CD4-positive, alpha-beta memory T cell (primary cell): ENCODE measurements around the gene MTIF3. TPM values are rescaled to one million over a fixed set of nuclear protein-coding genes. Genes with fewer than 3 reads are reported as not detected.

Experiments used
- CTCF ChIA-PET: fragments of 350-600 bp; sonication (Branson Sonifier 250); formaldehyde crosslinking; loops from one replicate; lab custom pipeline; 2021; ENCODE audit warnings: inconsistent platforms; ENCODE audit not compliant: partially characterized antibody; lab: Charles Lee
- POLR2A ChIA-PET: fragments of 350-600 bp; sonication (Branson Sonifier 250); formaldehyde crosslinking; loops from one replicate; lab custom pipeline; 2021; ENCODE audit not compliant: partially characterized antibody; lab: Charles Lee
- DNase-seq, 5 donors: peaks; one replicate each; pipeline versions ENCODE4 v3.0.0 to v3.0.0-alpha.2; 2020 to 2022; ENCODE audit warnings: mixed read lengths in 1 of 5
- H3K27ac ChIP-seq: one replicate; pipeline ENCODE4 v1.7.0; 2013; ENCODE audit warnings: low read depth, low read length
- H3K27me3 ChIP-seq: 2 replicates; pipeline ENCODE4 v1.7.0; 2013; ENCODE audit warnings: mild to moderate bottlenecking, low read length, moderate library complexity; ENCODE audit not compliant: insufficient read depth
- H3K36me3 ChIP-seq: 2 replicates; pipeline ENCODE4 v1.7.0; 2013; ENCODE audit warnings: mild to moderate bottlenecking, low read length, moderate library complexity; ENCODE audit not compliant: insufficient read depth
- H3K4me1 ChIP-seq: 2 replicates; pipeline ENCODE4 v1.7.0; 2013; ENCODE audit warnings: mild to moderate bottlenecking, low read length, moderate library complexity; ENCODE audit not compliant: insufficient read depth
- H3K4me3 ChIP-seq, 2 donors: one replicate each; pipeline ENCODE4 v1.7.0; 2013; ENCODE audit warnings: low read length in 2 of 2, mild to moderate bottlenecking in 1 of 2
- H3K9me3 ChIP-seq, 2 donors: one replicate each; pipeline ENCODE4 v1.7.0; 2013; ENCODE audit warnings: low read length in 2 of 2, control low read depth in 1 of 2; ENCODE audit not compliant: control insufficient read depth in 1 of 2
- H3K27ac Mint-ChIP-seq, 7 donors: one replicate each; pipeline ENCODE4 v1.8.0; 2020 to 2021; ENCODE audit warnings: mixed read lengths in 7 of 7, mild to moderate bottlenecking in 6 of 7, inconsistent platforms in 3 of 7, moderate library complexity in 3 of 7
- H3K27me3 Mint-ChIP-seq, 2 donors: one replicate each; pipeline ENCODE4 v1.8.0; 2020 to 2021; ENCODE audit warnings: mixed read lengths in 2 of 2
- H3K36me3 Mint-ChIP-seq, 2 donors: one replicate each; pipeline ENCODE4 v1.8.0; 2020 to 2021; ENCODE audit warnings: mixed read lengths in 2 of 2, inconsistent platforms in 1 of 2, mild to moderate bottlenecking in 1 of 2
- H3K4me1 Mint-ChIP-seq, 4 donors: one replicate each; pipeline ENCODE4 v1.8.0; 2020 to 2021; ENCODE audit warnings: mixed read lengths in 4 of 4, mild to moderate bottlenecking in 1 of 4
- H3K4me3 Mint-ChIP-seq, 8 donors: one replicate each; pipeline ENCODE4 v1.8.0; 2020 to 2021; ENCODE audit warnings: mixed read lengths in 8 of 8, mild to moderate bottlenecking in 7 of 8, moderate library complexity in 6 of 8, inconsistent platforms in 3 of 8
- H3K9me3 Mint-ChIP-seq, 8 donors: one replicate each; pipeline ENCODE4 v1.8.0; 2020 to 2021; ENCODE audit warnings: mixed read lengths in 8 of 8, mild to moderate bottlenecking in 5 of 8, inconsistent platforms in 3 of 8, moderate library complexity in 1 of 8
- intact Hi-C: fragments of 100-400 bp; cut with micrococcal nuclease; formaldehyde crosslinking; loops from one replicate; pipeline ENCODE4 v1.15.1; 2023
- polyA plus RNA-seq, 2 donors: library from polyadenylated mRNA; unstranded; fragments of 300-500 nt; fragmentation: Illumina TruSeq; gene quantifications; one replicate each; pipeline ENCODE4 v1.2.3, GENCODE V29; 2021
- total RNA-seq, 2 experiments: library from RNA; stranded (reverse); gene quantifications; one replicate each; pipeline ENCODE4 v1.2.3, GENCODE V29; 2021

Gene MTIF3
- total and polyA plus RNA-seq, 4 experiments from 2014 or later = 85.6 to 94.4 (median 89.4) TPM

DNA sequence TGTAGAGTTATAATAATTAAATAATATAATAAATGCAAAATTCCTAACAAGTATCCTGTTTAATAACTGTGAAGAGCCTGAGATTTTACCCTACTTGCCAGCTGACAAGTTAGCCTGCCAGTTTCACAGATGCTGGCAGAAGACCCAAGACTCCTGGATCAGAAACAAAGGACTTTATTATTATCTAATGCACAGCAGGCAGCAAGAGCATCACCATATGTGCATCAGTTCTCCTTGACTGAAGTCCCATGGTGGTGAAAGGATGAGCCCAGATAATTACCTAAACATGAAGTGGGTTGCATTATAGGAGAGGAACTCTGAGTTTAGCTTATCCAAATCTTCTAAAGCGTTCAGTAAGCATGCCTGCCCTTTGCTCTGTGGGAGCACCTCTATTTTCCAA, 39.1 kb upstream of the MTIF3 start:
- Mint-ChIP-seq H3K4me3 (no peak overlapping the region), H3K9me3 (no peaks in the 10 kb centered on the region), H3K27me3 (peaks cover 0 to 3% of the 10 kb centered on the region in 2 donors), H3K27ac (no peak overlapping the region), H3K4me1 (no peaks in the 10 kb centered on the region), H3K36me3 (no peaks in the 10 kb centered on the region)
- H3K36me3 ChIP-seq = no peaks in the 10 kb centered on the region
- intact Hi-C loops = no loop called here
- no peak overlapping the region for H3K4me3 ChIP-seq
- CTCF ChIA-PET = no interaction called here
- POLR2A ChIA-PET = no interaction called here
- H3K27me3 ChIP-seq = no peaks in the 10 kb centered on the region
- H3K27ac ChIP-seq = no peak overlapping the region
- H3K4me1 ChIP-seq = no peaks in the 10 kb centered on the region
- DNase-seq = no peak
- no peaks in the 10 kb centered on the region for H3K9me3 ChIP-seq

GRCh38 chr13:27487776-27488175, 37.4 kb upstream of the MTIF3 start:
- Mint-ChIP-seq H3K27ac (no peak overlapping the region), H3K9me3 (peaks cover 0 to under 1% (median 0%) of the 10 kb centered on the region in 8 donors), H3K36me3 (no peaks in the 10 kb centered on the region), H3K27me3 (peaks cover 0 to 3% of the 10 kb centered on the region in 2 donors), H3K4me1 (peaks cover 0 to 6% (median 3%) of the 10 kb centered on the region in 4 donors), H3K4me3 (no peak overlapping the region)
- H3K4me1 ChIP-seq = no peaks in the 10 kb centered on the region
- no peaks in the 10 kb centered on the region for H3K36me3 ChIP-seq
- intact Hi-C loops = no loop called here
- no peaks in the 10 kb centered on the region for H3K9me3 ChIP-seq
- no peak overlapping the region for H3K4me3 ChIP-seq
- DNase-seq = no peak
- no peaks in the 10 kb centered on the region for H3K27me3 ChIP-seq
- CTCF ChIA-PET = interaction anchor here (0.6 kb wide), 1 partner anchor 9 kb away, joined by 4 read pairs; no protein-coding TSS in a partner anchor
- no peak overlapping the region for H3K27ac ChIP-seq
- POLR2A ChIA-PET = no interaction called here

DNA sequence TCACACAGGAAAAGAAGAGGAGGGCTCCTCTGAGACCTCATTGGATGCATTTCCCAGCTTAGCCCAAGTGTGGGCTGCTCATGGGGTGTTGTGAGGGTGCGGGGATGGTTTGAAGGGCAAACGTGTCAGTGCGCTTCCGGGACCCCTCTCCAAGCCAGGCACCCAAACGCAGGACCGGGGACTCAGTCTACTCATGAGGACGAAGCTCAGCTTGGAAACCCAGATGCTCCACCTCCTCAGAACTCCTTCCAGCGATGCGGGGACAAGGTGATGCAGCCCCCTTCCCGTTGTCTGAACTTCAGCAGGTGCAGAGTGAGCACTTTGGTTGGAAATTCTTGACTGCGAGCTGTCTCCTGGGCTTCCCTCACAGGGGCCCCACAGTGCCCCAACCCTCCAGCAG, 33.1 kb upstream of the MTIF3 start:
- intact Hi-C loops = no loop called here
- no peak overlapping the region for H3K4me3 Mint-ChIP-seq

GRCh38 chr13:27482983-27483382, 32.6 kb upstream of the MTIF3 start:
- Mint-ChIP-seq H3K4me3 (peak overlapping the region in 2 of 8 donors; percentile 13 to 55), H3K4me1 (peaks cover 2 to 18% (median 6%) of the 10 kb centered on the region in 4 donors), H3K9me3 (peaks cover 0 to 9% (median 7%) of the 10 kb centered on the region in 8 donors), H3K27ac (peak overlapping the region in 2 of 7 donors; percentile 34 to 35), H3K36me3 (no peaks in the 10 kb centered on the region), H3K27me3 (peaks cover 0 to 4% of the 10 kb centered on the region in 2 donors)
- DNase-seq = peak in 2 of 5 donors; percentile 8 to 11
- H3K36me3 ChIP-seq = no peaks in the 10 kb centered on the region
- intact Hi-C loops = no loop called here
- no peak overlapping the region for H3K4me3 ChIP-seq
- no peaks in the 10 kb centered on the region for H3K27me3 ChIP-seq
- POLR2A ChIA-PET = no interaction called here
- no peaks in the 10 kb centered on the region for H3K9me3 ChIP-seq
- H3K4me1 ChIP-seq = peaks cover 9% of the 10 kb centered on the region
- no peak overlapping the region for H3K27ac ChIP-seq
- CTCF ChIA-PET = interaction anchor here (0.6 kb wide), 1 partner anchor 195 kb away, joined by 3 read pairs; no protein-coding TSS in a partner anchor

More for the DNA sequence above, 33.1 kb upstream of the MTIF3 start:
- Histone ChIP-seq H3K4me1 (peaks cover 5% of the 10 kb centered on the region), H3K36me3 (no peaks in the 10 kb centered on the region), H3K27me3 (no peaks in the 10 kb centered on the region), H3K9me3 (no peaks in the 10 kb centered on the region), H3K27ac (no peak overlapping the region), H3K4me3 (no peak overlapping the region)
- ChIA-PET POLR2A (no interaction called here), CTCF (interaction anchor here (0.6 kb wide), 1 partner anchor 194 kb away, joined by 3 read pairs; no protein-coding TSS in a partner anchor)
- peaks cover 0 to 4% of the 10 kb centered on the region in 2 donors for H3K27me3 Mint-ChIP-seq
- H3K36me3 Mint-ChIP-seq = no peaks in the 10 kb centered on the region
- DNase-seq = no peak
- peaks cover under 1 to 14% (median 3%) of the 10 kb centered on the region in 4 donors for H3K4me1 Mint-ChIP-seq
- H3K9me3 Mint-ChIP-seq = peaks cover 0 to 9% (median 7%) of the 10 kb centered on the region in 8 donors
- H3K27ac Mint-ChIP-seq = peak overlapping the region in 1 of 7 donors; percentile 34

- H3K4me3 ChIP-seq = no peak overlapping the region
- H3K9me3 ChIP-seq = no peaks in the 10 kb centered on the region
- peaks cover 21% of the 10 kb centered on the region for H3K4me1 ChIP-seq
- intact Hi-C loops = no loop called here
- H3K36me3 Mint-ChIP-seq = no peaks in the 10 kb centered on the region
- no peak overlapping the region for H3K27ac ChIP-seq
- DNase-seq = no peak
- peaks cover 6 to 30% (median 14%) of the 10 kb centered on the region in 4 donors for H3K4me1 Mint-ChIP-seq
- H3K27me3 Mint-ChIP-seq = peaks cover 0 to 4% of the 10 kb centered on the region in 2 donors
- peaks cover 0 to 9% (median 7%) of the 10 kb centered on the region in 8 donors for H3K9me3 Mint-ChIP-seq
- H3K36me3 ChIP-seq = no peaks in the 10 kb centered on the region
- ChIA-PET POLR2A (no interaction called here), CTCF (no interaction called here)
- no peaks in the 10 kb centered on the region for H3K27me3 ChIP-seq
- H3K27ac Mint-ChIP-seq = no peak overlapping the region
- H3K4me3 Mint-ChIP-seq = no peak overlapping the region
Measured at GRCh38 chr13:27481766-27482165, 31.4 kb upstream of the MTIF3 start.

DNA sequence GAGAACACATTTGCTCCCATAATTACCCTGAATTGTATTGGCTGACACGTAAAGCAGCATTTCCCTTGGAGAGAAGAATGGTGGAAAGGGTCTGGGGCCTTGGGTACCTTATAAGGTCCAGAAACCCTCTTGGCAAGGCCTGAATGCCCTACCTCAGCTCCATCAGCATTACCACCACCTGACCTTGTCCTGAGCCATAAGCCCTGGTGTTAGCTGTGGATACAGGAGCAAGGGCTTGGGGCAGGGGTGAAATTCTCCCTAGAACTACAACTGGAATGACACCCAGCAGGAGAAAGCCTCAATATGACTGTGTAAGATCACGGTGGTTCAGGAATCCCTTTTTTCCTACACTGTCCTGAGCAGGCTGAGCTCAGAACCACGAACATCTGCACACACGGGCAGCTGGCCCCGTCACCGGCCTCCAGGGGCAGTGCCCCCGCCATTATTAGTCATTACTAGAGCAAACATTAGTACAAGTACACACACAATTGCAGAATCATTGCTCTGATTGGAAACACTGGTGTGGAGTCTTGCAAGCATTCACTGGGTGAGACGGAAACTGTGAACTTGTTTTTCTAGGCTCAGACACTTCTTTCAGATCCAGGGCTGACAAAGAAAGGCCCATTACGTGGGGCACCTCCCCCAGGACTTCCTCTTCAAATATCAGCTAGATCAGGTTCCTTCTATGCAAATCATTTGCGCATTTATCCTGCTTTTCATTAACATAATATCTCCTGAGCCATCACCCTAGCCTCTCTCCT, 26.8 kb upstream of the MTIF3 start:
- H3K4me1 ChIP-seq = peaks cover 21% of the 10 kb centered on the region
- Mint-ChIP-seq H3K9me3 (peaks cover 0 to 3% (median under 1%) of the 10 kb centered on the region in 8 donors), H3K4me3 (peak overlapping the region in 6 of 8 donors; percentile 27 to 74 (median 55)), H3K4me1 (peaks cover 5 to 52% (median 16%) of the 10 kb centered on the region in 4 donors), H3K27ac (peak overlapping the region in 4 of 7 donors; percentile 59 to 87 (median 73)), H3K36me3 (no peaks in the 10 kb centered on the region), H3K27me3 (peaks cover 0 to 2% of the 10 kb centered on the region in 2 donors)
- POLR2A ChIA-PET = interaction anchor here (0.5 to 1.4 kb wide), 2 partner anchors 21 to 27 kb away, joined by 4 read pairs; partner anchors contain the start of gene MTIF3
- H3K27me3 ChIP-seq = no peaks in the 10 kb centered on the region
- CTCF ChIA-PET = interaction anchor here (1.6 kb wide), 1 partner anchor 349 kb away, joined by 4 read pairs; no protein-coding TSS in a partner anchor
- intact Hi-C loops = no loop called here
- H3K27ac ChIP-seq = no peak overlapping the region
- H3K4me3 ChIP-seq = no peak overlapping the region
- no peaks in the 10 kb centered on the region for H3K9me3 ChIP-seq
- peak in 2 of 5 donors; percentile 16 to 34 for DNase-seq
- H3K36me3 ChIP-seq = no peaks in the 10 kb centered on the region

DNA sequence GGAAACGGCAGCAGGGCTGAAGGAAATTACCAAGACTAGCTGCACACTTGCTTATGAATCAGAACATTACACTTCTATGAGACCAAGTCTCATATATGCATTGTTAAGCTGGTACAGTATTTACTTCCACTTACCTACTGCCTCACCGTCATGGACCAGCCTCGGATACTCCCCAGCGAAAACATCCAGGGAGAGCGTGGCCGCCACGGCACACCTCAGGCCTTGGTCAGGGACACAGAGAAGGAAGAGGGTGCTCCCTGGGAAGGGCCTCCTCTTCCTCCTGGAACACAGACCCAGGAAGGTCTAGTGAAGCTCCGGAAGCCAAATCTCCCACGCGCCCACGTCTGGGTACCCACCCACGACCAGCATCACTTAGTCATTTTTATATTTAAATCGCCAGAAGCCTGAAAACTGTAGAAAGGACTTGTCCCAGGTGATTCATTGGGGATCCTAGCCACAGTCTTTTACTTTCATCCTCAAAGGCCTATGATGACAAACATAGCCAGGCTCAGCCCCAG, 24.4 kb upstream of the MTIF3 start:
- no peak overlapping the region for H3K4me3 ChIP-seq
- no peaks in the 10 kb centered on the region for H3K36me3 ChIP-seq
- Mint-ChIP-seq H3K4me3 (no peak overlapping the region), H3K27ac (peak overlapping the region in 1 of 7 donors; percentile 35), H3K4me1 (peaks cover 5 to 52% (median 16%) of the 10 kb centered on the region in 4 donors), H3K36me3 (no peaks in the 10 kb centered on the region), H3K27me3 (no peaks in the 10 kb centered on the region), H3K9me3 (no peaks in the 10 kb centered on the region)
- ChIA-PET CTCF (interaction anchor here (0.6 kb wide), 1 partner anchor 543 kb away, joined by 4 read pairs; no protein-coding TSS in a partner anchor), POLR2A (interaction anchor here (1.1 kb wide), 1 partner anchor 19 kb away, joined by 3 read pairs; no protein-coding TSS in a partner anchor)
- intact Hi-C loops = no loop called here
- no peaks in the 10 kb centered on the region for H3K27me3 ChIP-seq
- H3K27ac ChIP-seq = no peak overlapping the region
- H3K4me1 ChIP-seq = peaks cover 21% of the 10 kb centered on the region
- H3K9me3 ChIP-seq = no peaks in the 10 kb centered on the region
- no peak for DNase-seq
